Measurements from ENCODE around the gene VSX1.

VSX1 gene

DNA sequence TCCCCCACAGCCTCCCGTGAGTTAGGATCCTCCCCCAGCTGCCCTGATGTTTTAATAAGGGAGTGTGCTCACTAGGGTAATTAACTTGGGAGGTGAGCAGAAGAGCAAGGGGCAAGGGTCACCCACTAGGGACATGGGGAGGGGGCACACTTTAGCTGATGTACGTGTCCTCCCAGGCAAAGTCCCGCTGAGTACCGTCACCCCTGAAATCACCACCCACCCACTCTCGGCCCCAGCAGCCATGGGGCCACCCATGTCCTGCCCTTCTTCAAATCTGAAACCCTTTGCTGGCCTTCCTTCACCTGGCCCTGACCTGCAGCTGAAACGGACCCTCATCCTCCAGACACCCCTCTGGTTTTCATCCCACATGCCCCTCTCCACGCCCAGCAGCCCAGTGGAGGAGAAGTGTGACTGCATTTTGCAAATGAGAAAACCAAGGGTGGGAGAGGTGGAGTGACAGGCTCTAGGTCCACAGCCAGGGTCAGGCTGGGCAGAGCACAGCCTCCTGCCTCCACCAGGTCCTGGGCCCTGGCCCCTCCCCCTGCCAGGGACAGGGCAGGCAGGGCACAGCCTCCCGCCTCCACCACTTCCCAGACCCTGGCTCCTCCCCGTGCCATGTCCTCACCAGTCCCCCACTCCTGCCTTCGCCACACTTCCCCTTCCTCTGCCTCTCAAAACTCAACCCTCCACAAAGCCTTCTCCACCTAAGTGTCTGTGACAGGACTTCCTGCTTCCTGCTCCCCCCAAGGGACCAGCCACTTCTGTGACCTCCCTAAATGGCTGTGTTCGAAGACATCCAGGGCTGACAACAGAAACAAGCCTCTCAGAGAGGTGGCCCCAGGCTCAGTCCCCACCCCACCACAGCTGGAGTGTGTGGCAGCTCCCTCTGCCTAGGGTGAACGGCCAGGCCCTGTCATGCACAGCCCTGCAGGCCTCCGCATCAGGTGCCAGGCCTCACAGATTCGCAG, 39.1 kb downstream of the VSX1 start:
- in situ Hi-C loops (cut with MboI; ENCODE audit: low sequenced_read_pairs): no loop called here

GRCh38 chr20:25041813-25042530, 40.0 kb downstream of the VSX1 start:
- in situ Hi-C loops (cut with MboI; ENCODE audit: low sequenced_read_pairs): no loop called here

GRCh38 chr20:25040438-25040831, 41.5 kb downstream of the VSX1 start:
- in situ Hi-C loops (cut with MboI; ENCODE audit: low sequenced_read_pairs): no loop called here

- in situ Hi-C loops (cut with MboI; ENCODE audit: low sequenced_read_pairs): no loop called here
Measured at GRCh38 chr20:25039697-25040437, 42.1 kb downstream of the VSX1 start.

DNA sequence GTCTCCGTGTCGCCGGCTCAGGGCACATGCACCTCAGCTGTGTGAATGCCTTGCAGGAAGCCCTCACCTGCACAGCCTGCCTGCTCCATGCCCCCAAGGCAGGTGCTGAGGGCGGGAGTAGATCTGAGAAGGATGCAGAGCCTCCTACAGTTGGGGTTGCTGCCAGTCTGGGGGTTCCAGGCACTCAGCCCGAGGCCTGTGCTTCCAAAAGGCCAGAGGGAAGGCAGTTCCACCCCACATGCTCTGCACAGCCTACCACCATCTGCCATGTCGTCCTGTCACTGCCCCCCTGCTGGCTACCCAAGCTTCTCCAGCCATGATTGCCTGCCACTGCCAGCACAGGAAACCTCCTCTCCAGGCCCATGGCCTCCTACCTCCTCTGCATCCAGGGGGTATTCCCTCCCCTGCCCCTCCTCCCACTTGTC, 43.3 kb downstream of the VSX1 start:
- in situ Hi-C loops (cut with MboI; ENCODE audit: low sequenced_read_pairs): no loop called here

DNA sequence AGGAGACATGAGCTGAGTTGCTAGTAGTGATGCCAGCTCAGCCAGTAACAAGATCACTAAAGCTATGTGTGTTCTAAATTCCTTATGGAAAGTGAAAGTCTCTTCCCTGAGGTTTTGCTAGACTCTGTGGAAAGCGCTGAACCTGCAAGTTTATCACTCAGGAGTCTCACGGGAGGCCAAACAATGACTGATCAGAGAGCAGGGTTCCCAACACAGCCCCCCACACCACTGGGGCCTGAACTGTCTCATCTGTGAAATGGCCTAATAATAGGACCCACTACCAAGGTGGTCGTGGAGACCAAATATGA, 43.9 kb downstream of the VSX1 start:
- in situ Hi-C loops (cut with MboI; ENCODE audit: low sequenced_read_pairs): no loop called here

DNA sequence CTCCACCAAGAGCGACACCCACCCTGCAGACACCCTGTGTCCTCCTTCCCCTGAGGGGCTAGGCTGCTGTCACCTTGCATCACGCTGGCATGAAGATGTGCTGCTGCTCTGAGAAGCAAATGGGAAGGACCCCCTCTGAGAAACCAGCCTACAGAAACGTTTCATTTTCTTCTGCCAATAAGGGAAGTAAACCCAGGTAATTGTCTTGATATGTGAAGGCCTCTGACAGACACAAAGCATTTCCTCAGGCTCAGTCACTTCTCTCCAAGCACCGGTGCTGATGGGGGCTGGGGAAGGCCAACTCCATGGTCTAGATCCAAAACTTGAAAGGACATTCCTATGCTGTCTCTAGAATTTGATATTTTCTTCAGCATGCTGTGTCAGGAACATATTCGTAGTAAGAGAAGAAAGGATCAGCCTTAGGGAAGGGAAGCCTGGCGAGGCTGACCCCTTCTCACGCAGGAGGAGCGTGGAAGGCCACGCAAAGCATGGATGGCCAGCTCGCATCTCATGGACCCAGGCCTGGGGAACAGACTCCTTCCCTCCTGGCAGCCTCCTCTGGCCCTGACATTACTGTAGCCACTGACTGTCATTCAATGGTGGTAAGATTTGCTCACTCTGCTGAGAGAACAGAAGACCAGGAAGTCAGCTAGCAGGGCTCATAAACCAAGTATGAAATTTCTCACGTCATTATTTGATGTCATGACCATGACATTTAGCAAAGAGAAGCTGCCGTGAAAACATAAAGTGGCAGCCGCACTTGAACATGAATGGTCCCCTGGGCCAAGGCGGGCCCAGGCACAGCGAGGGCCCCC, 44.4 kb downstream of the VSX1 start:
- in situ Hi-C loops (cut with MboI; ENCODE audit: low sequenced_read_pairs): no loop called here

- in situ Hi-C loops (cut with MboI; ENCODE audit: low sequenced_read_pairs): no loop called here
Measured at GRCh38 chr20:25036331-25036936, 45.5 kb downstream of the VSX1 start.

GRCh38 chr20:25035921-25036320, 46.0 kb downstream of the VSX1 start:
- in situ Hi-C loops (cut with MboI; ENCODE audit: low sequenced_read_pairs): no loop called here

- in situ Hi-C loops (cut with MboI; ENCODE audit: low sequenced_read_pairs): no loop called here
Measured at GRCh38 chr20:25033924-25034300, 48.0 kb downstream of the VSX1 start.

DNA sequence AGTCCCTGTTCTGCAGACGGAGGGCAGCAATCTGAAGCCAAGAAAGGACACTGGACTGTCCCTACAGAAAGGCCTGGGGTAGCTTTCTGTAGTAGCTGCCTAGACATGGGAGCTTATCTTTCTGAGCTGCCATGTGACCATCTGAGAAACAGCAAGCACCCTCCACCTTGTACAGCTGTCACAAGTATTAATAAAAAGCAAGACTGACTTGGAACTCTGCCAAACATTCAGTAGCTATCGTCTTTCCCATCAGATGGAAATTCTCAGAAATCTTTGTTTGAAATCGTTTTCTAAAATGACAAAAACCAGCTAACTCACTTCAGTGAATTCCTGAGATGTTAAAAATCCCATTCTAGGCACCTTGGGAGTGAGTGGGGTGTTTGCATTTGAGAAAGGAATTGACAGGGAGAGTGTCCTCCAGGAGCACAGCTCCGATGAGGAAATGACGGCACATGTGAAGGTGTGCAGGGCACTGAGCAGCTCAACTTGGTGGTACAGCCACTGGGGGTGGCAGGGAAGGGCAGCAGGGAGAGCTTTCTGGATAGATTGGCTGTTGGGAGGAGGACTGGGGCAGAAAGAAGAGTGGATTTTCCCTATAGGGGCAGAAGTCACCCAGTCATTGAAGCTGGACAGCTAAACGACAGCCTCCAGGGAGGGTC, 48.5 kb downstream of the VSX1 start:
- in situ Hi-C loops (cut with MboI; ENCODE audit: low sequenced_read_pairs): no loop called here

GRCh38 chr20:25032478-25033264, 49.3 kb downstream of the VSX1 start:
- in situ Hi-C loops (cut with MboI; ENCODE audit: low sequenced_read_pairs): no loop called here

DNA sequence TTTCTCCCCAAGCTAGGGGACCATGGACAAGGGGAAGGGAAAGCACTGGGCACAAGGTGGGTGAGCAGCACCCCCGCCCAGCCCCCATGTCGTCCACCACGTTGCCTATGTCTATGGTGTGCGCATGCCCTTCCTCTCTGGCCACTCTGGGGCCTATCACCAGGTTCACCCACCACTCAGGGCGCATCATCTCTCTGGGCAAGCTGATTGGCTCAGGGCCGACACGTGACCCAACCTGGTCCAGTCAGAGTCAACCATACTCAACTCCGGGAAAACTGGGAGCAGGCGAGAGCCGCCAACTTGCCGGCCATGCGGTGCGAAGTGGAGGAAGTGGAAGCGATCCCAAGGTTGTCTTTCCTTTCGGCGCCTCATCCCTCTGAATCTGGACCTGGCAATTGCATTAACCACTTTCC, 49.9 kb downstream of the VSX1 start:
- in situ Hi-C loops (cut with MboI; ENCODE audit: low sequenced_read_pairs): no loop called here

- in situ Hi-C loops (cut with MboI; ENCODE audit: low sequenced_read_pairs): no loop called here
Measured at GRCh38 chr20:25031241-25031640, 50.7 kb downstream of the VSX1 start.

DNA sequence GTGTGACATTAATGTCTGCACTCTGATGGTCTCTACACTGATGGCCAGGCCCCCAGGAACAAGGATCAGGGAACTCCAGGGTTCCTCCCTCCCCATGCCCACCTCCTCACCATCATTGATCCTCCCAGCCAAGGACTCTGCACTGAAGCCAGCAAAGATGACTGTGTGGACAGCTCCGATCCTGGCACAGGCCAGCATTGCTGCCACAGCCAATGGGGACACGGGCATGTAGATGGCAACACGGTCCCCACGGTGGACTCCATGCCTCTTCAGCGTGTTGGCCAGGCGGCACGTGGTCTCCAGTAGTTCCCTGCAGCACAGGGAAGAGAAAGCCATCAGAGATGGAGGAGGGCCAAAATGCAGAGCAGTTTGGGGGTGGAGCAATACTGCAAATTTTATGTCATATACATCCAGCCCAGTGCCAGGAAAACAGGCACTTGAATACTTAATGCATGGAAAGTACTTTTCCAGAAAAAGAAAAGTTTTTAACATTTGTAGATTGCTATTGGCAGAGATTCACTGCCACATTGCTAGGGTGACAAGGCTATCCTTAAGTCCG, 51.2 kb downstream of the VSX1 start:
- in situ Hi-C loops (cut with MboI; ENCODE audit: low sequenced_read_pairs): no loop called here

DNA sequence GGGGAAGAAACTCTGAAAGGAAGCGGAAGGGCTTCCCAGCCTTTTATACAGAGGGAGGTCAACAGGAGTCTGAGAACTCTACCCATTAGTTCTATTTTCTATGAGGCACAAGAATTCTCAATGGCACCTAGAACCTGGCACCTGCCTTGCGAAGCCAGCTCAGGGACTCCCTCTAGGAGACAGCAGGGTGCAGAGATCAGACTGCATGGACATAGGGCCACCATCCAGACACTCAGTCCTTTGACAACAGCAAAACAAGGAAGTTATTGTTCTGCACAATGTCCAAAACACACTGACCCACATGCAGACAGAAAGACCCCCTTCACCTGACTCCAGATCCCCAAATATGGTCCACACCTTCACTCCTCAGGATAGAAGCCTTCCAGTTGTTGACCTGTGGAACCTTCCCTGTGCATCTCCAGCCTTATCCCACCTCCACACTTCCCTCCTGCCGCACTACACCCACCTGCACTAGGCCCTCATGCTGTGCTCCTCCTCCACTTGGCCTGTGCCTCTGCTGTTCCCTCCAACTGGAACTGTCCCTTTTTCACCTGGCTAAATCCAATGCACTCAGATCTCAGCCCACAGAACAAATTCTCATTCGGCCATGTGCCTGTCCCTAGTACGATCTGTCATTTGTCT, 51.8 kb downstream of the VSX1 start:
- in situ Hi-C loops (cut with MboI; ENCODE audit: low sequenced_read_pairs): no loop called here

DNA sequence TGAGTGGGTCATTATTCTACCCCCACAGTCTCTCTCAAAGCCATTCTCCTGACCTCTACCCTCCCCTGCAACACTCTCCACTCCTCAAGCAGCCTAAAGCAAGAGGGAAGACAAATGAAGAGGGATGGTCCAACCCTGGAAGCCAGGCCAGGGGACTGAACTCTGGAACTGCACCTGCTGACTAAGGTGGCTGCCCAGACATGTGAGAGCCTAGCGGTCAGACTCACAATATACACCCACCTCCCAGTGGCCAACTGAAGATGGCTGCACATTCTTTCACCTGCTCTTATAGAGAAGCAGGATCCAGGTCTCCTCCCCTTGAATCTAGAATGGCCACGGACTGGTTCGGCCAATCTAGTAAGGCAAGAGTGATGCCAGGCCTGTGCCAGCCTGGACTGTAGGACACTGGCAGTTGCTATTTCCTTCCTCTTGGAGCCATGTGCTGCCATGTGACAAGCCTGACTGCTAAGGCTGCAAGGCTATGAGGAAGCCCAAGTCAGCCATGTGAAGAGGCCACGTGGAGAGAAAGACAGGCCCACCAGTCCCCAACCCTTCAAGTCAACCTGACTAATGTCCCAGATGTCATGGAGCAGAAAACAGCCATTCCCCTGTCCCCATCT, 55.8 kb downstream of the VSX1 start:
- in situ Hi-C loops (cut with MboI; ENCODE audit: low sequenced_read_pairs): no loop called here

Measured in hTERT RPE-1 (cell line).